Nephron (organoid): ENCODE measurements around the gene AGT.

Source experiments
- H3K27ac Mint-ChIP-seq, 3 experiments: 2 replicates each; pipeline ENCODE4 v1.8.0; 2020; ENCODE audit warnings: mixed read lengths in 3 of 3, mild to moderate bottlenecking in 2 of 3, moderate library complexity in 1 of 3
- H3K27me3 Mint-ChIP-seq: 2 replicates; pipeline ENCODE4 v1.8.0; 2021; ENCODE audit warnings: low read depth, mild to moderate bottlenecking, moderate library complexity, mixed read lengths
- H3K36me3 Mint-ChIP-seq: 2 replicates; pipeline ENCODE4 v1.8.0; 2020; ENCODE audit warnings: low read depth, mixed read lengths
- H3K4me1 Mint-ChIP-seq: 2 replicates; pipeline ENCODE4 v1.8.0; 2020; ENCODE audit warnings: mixed read lengths
- H3K4me3 Mint-ChIP-seq, 3 experiments: 2 replicates each; pipeline ENCODE4 v1.8.0; 2020; ENCODE audit warnings: mild to moderate bottlenecking in 3 of 3, mixed read lengths in 3 of 3, moderate library complexity in 2 of 3
- H3K9me3 Mint-ChIP-seq: 2 replicates; pipeline ENCODE4 v1.8.0; 2020; ENCODE audit warnings: mixed read lengths
- TF ChIP-seq, protein P1 (sequence below), 3 experiments: fragments of 200-600 bp; sonication (generic); IDR thresholded peaks; one replicate each; pipeline ENCODE4 v1.5.0; 2021; ENCODE audit warnings: antibody characterized with exemption in 3 of 3; ENCODE audit not compliant: unreplicated experiment in 3 of 3

AGT gene

DNA sequence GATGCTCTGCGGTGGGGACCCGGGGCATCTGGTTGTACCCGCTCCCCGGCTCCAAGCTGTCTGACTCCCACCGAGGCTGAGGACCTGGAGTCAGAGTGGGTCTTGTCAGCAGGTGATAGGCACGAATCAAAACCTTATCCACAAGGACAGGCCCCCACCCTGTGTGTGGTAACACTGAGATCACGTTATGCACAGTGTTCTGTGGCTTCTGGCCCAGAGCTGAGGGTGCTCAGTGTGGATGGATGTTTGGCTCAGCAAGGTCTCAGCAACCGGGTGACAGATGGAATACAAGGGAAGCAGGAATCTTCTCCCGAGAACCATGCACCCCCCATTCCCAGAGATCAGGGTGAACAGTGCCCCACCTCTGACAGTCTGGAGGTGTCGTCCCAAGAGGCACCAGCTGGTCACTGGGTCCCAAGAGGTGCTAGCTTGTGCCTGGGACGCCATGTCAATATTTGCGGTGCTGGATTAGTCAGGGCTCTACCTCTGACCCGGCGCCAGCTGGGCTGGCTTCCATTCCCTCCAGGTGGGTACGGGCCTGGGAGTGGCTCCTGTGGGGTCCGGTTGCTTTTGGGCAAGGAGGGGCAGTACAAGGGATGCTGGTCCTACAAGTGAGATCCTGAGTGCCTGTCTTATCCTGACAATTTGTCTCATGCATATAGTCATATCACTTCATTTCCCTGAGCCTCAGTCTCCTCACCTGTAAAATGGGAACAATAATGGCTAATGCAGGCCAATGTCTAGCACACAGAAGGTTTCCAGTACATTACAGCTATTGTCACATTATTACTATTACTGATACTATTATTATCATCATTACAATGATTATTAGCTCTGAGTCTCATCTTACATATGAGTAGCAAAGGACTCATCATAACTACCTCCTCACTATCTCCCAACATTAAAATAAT lies 34.2 kb upstream of the AGT start:
- H3K4me3 Mint-ChIP-seq, result no peak overlapping the region
- no peaks in the 10 kb centered on the region for H3K9me3 Mint-ChIP-seq
- H3K4me1 Mint-ChIP-seq, result peaks cover 59% of the 10 kb centered on the region
- no peaks in the 10 kb centered on the region for H3K36me3 Mint-ChIP-seq
- peak overlapping the region; percentile 60 to 74 (median 67) for H3K27ac Mint-ChIP-seq
- TF ChIP-seq, protein P1, sequence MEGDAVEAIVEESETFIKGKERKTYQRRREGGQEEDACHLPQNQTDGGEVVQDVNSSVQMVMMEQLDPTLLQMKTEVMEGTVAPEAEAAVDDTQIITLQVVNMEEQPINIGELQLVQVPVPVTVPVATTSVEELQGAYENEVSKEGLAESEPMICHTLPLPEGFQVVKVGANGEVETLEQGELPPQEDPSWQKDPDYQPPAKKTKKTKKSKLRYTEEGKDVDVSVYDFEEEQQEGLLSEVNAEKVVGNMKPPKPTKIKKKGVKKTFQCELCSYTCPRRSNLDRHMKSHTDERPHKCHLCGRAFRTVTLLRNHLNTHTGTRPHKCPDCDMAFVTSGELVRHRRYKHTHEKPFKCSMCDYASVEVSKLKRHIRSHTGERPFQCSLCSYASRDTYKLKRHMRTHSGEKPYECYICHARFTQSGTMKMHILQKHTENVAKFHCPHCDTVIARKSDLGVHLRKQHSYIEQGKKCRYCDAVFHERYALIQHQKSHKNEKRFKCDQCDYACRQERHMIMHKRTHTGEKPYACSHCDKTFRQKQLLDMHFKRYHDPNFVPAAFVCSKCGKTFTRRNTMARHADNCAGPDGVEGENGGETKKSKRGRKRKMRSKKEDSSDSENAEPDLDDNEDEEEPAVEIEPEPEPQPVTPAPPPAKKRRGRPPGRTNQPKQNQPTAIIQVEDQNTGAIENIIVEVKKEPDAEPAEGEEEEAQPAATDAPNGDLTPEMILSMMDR (IDR thresholded peaks at IDR 0.05; ENCODE audit: unreplicated experiment in 3 of 3), result no peak
- H3K27me3 Mint-ChIP-seq, result peaks cover 8% of the 10 kb centered on the region

- Mint-ChIP-seq H3K27me3 (peaks cover 8% of the 10 kb centered on the region), H3K36me3 (no peaks in the 10 kb centered on the region), H3K9me3 (no peaks in the 10 kb centered on the region), H3K4me3 (no peak within 1 kb of the TSS), H3K27ac (peak within 1 kb of the TSS; percentile 37 to 69 (median 44)), H3K4me1 (peaks cover 50% of the 10 kb centered on the region)
- TF ChIP-seq, protein P1 (IDR thresholded peaks at IDR 0.05; ENCODE audit: unreplicated experiment in 3 of 3), result no peak
These were observed 33.3 kb upstream of the AGT start, which contains the start of gene CAPN9 for GRCh38 chr1:230747127-230747730. Gene CAPN9 (plus strand): TSS chr1:230747388. CDS start chr1:230747497, 109 bp downstream.

- H3K27ac Mint-ChIP-seq, result peak overlapping the region in 2 of 3 experiments; percentile 37 to 52
- no peaks in the 10 kb centered on the region for H3K9me3 Mint-ChIP-seq
- TF ChIP-seq, protein P1 (IDR thresholded peaks at IDR 0.05; ENCODE audit: unreplicated experiment in 3 of 3), result no peak
- no peak overlapping the region for H3K4me3 Mint-ChIP-seq
- peaks cover 8% of the 10 kb centered on the region for H3K27me3 Mint-ChIP-seq
- peaks cover 45% of the 10 kb centered on the region for H3K4me1 Mint-ChIP-seq
- no peaks in the 10 kb centered on the region for H3K36me3 Mint-ChIP-seq
These were observed 32.7 kb upstream of the AGT start for GRCh38 chr1:230746617-230747016.

DNA sequence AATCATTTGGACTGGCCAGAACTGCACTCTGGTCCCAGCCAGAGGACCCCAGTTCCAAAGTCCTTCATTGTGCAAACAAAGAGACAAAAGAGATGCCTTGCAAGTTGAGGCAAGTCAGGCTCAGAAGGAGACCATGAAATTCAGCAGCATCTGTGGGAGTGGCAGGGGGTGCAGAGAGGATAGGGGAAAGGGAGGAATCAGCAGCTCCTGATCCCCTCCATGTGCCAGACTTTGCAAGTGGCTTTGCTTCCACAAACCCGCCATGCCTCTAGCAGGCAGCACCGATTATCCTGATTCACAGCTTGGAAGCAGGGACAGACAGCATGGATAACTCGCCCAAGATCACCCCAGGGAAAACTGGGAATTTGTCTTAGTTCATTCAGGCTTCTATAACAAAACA lies 31.1 kb upstream of the AGT start:
- Mint-ChIP-seq H3K4me1 (peaks cover 34% of the 10 kb centered on the region), H3K36me3 (no peaks in the 10 kb centered on the region), H3K27me3 (peaks cover 3% of the 10 kb centered on the region), H3K9me3 (no peaks in the 10 kb centered on the region), H3K27ac (no peak overlapping the region), H3K4me3 (no peak overlapping the region)
- TF ChIP-seq, protein P1 (IDR thresholded peaks at IDR 0.05; ENCODE audit: unreplicated experiment in 3 of 3), result no peak

- TF ChIP-seq, protein P1 (IDR thresholded peaks at IDR 0.05; ENCODE audit: unreplicated experiment in 3 of 3), result no peak
- H3K9me3 Mint-ChIP-seq, result no peaks in the 10 kb centered on the region
- peaks cover 27% of the 10 kb centered on the region for H3K4me1 Mint-ChIP-seq
- no peaks in the 10 kb centered on the region for H3K36me3 Mint-ChIP-seq
- H3K27me3 Mint-ChIP-seq, result no peaks in the 10 kb centered on the region
- no peak overlapping the region for H3K4me3 Mint-ChIP-seq
- H3K27ac Mint-ChIP-seq, result peak overlapping the region; percentile 53 to 75 (median 75)
These were observed 30.5 kb upstream of the AGT start for GRCh38 chr1:230744382-230744781.
